ENCODE data around the gene COASY.
"Not testable (repeated sequence)": the region's sequence is repeated elsewhere in the genome, so short reads cannot be mapped to it uniquely, and the experiment has no call there.

DNA sequence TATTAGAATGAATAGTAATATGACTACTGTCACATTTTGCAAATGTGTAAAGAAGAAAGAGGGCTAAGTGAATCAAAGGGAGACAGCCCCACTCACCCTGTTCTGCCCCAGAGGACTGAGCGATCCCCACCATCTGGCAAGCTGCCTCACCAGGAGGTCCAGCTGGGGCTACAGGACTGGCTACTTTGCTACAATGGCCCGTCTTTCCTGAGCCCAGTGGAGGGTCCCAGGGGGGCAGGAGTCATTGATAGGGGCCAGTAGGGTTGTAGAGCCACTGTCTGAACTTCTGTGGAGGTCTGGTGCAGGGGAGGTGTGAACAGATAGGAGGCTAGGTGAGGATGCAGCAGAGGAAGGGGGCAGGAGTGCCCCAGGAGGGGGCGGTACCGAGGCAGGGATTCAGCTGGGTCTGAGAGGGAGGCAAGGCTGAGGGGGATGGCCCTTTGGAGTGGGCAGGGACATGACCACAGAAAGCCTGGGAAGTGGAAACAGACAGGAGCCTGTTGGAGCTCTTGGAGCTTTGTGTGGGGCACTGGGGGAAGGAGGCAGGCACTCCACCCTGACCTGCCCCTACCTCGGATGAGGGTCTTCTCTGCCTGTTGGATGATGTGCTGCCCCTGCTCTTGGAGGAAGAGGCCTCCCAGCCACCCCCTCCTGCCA, 5.9 kb upstream of the COASY start:
- not testable (repeated sequence) for TF ChIP-seq CTCF (IDR thresholded peaks at IDR 0.05); POLR2A (IDR thresholded peaks at IDR 0.05; ENCODE audit: low read depth); EP300 (IDR thresholded peaks at IDR 0.05)
